IPS-NIHi11 (cell line): ENCODE data around the gene RPL22.

Source experiments
- DNase-seq: peaks from one replicate; pipeline ENCODE4 v3.0.0; 2012; ENCODE audit warnings: mixed read lengths, low spot score

RPL22 gene

DNA sequence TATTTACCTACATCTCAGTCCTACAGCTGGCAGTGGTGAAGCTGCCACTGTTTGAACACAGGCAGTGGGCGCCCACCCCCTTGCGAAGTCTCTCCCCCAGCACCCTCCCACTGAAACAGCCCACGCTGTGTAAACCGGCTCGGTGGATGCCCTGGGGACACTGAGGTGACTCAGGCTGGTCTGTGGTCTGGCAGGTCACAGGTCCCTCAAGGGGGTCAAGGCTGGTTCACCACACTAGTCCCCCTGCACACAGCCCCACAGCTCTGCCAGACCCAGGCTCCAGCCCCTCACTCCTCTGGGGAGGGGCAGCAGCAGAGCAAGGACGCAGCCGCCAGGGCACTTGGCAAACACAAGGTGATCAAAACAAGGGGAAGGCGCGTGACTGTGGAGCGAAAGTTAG lies 26.8 kb downstream of the RPL22 start:
- no peak for DNase-seq

DNA sequence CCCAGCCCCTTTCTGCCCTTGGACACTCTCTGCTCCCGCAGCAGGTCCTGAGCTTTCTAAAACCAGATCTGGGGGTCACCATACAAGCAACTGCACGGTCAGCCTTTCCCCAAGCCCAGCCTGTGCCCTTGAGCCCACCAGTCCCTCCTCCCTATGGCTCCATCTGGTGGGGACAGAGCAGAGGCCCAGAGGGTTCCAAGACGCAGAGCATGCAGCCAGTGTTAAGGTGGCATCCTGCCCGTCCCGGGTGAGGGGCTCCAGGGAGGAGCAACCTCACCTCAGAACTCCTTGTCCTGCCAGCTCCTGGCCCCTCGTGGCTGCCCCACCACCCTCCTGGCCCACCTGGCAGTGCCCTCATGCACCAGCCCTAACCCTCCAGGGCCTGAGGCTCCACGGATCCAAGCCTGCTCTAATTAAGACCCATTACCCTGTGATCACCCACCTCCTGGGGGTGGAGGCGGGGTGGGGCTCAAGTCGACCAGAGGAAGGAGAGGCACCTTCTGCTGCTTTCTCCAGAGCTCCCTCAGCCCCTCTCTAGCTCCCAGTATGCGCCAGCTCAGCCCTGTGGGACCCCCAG lies 27.8 kb downstream of the RPL22 start:
- DNase-seq = peak; percentile 79

GRCh38 chr1:6170742-6171201 lies 28.6 kb downstream of the RPL22 start:
- peak; percentile 31 for DNase-seq

GRCh38 chr1:6170116-6170741 lies 29.2 kb downstream of the RPL22 start:
- DNase-seq = no peak

DNA sequence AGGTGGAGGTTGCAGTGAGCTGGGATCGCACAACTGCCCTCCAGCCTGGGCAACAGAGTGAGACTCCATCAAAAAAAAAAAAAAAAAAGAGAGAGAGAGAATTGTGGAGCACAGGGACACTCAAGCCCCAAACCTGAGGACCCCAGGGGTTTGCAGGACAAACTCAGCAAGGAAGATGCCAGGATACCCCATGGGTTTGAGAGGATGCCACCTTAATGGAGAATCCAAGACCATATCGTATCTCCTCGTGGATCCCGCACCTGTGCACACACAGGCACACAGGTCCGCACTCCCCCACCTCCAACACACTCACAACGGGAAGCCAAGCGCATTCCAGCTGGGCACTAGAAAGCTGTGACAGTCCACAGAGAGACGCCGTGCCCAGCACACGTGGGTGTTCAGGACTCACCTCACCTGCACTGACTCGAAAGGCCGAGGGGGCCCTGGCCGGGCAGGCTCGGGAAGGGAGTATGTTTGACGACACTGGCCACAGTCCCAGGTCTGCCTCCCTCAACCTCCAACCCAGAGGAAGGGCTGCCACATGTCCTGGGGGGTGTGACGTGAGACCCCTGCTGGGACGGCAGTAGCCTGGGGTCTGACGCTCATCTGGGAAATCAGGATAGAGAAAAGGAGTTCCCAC lies 30.3 kb downstream of the RPL22 start:
- no peak for DNase-seq

DNA sequence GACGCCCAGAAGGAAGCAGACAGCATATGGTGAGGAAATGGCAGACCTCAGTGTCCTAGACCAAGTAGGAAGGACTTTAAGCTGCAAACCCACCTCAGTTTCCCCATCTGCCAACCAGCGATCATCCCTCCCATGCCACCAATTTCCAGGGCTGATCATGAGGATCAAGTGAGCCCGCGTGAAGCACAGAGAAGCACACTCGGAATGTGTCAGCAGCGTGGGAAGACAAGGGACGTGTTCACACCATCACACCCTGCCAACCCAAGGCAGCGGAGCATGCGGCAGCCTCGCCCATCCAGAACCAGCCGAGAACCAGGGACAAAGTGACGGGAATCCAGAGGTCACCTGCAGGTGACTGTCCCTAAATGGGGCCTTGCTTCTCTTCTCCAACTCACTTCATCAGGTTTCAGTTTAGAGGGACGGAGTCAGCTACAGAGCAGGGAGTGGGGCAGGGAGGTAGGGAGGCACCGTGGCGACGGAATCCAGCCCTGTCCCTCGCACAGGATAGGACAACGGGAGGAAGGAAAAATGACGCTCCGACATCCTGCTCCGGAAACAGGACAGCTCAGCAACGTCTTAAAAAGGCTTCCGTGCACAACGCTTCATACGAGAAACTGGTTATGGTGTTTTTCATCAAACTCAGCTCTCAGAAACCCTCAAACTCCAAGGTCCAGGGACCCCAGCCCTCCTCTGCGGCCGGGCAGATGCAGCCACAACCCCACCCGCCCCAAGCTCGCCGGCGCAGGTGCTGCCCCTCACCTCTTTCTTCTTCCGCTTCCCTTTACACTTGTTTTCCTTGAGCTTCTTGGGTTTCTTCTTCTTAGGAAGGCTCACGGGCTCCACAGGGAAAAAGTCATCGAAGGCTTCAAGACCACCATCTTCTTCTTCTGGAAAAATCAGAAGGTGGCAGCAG lies 31.7 kb downstream of the RPL22 start:
- no peak for DNase-seq

DNA sequence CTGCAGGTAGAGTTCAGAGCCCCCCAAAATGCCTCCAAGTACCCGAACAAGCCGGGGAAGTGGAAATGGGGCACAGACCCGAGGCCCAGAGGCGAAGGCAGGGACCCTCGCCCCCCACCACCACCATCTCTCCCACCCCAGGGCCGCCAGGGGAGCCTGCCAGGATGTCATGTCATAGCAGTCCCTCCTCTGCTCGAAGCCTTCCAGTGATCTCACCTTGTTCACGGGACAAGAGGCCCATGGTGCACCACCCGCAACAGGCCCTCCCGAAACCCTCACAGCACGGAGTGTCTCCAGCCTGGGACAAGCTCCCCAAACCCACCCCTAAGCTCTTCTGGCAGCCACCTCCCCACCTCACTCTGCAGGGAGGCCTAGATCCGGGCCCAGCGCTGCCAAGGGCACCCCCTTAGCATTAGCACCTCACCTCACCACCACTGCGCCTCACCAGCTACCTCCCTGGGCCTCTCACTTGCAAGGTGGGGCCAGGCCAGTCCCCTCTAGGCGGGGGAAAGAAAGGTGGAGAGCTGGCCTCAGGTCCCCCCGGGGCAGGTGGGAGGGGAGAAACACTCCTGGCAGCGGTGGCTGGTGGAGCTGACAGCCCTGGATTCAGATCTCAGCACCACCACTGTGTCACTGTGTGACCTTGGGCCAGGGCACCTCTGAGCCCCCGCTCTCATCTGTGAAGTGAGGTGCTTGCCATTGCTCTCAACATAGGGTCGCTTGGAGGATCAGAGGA lies 32.6 kb downstream of the RPL22 start:
- peak; percentile 26 for DNase-seq

GRCh38 chr1:6166221-6166620 lies 33.2 kb downstream of the RPL22 start:
- no peak for DNase-seq

GRCh38 chr1:6165441-6165985 lies 33.9 kb downstream of the RPL22 start:
- DNase-seq = peak; percentile 14

DNA sequence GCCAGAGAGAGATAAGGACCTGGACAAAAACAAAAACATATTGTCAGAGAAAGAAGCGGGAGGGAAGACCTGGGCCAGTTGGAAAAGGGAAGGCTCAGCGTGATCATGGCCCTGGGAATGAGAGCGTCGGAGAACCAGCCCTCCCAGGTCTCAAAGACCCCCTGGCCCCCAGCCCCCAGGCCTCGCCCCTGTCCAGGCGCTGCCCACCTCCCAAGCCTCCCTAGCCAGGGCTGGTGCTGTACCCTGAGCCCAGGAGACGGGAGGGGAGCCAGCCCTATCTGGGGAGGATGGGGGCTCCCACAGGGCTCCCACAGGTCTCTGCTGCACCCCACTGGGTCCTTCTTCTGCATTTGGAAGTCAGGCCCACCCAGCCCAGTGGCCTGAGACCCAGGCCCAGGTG lies 34.4 kb downstream of the RPL22 start:
- no peak for DNase-seq

- no peak for DNase-seq
Observed at GRCh38 chr1:6163973-6164617, 35.3 kb downstream of the RPL22 start.

- no peak for DNase-seq
Observed at GRCh38 chr1:6163191-6163972, 36.0 kb downstream of the RPL22 start.

DNA sequence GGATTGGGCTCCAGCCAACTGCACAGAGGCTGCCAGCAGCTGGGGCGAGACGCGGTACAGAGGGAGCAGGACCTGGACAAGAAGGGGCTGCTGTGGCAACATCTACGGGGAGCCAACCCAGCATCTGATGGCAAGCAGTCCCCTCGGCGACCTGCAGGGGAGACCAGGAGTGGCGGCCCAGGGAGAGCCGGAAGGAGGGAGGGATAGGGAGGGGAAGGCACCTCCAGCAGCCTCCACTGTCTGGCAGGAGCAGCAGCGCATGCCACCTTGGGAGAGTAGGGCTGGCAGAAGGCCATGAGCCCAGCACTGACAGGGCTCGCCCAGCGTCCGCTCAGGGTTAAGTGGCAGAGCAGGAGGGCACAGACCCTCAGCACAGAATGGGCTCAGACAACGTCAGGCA lies 36.6 kb downstream of the RPL22 start:
- DNase-seq = peak; percentile 79

- DNase-seq = no peak
Observed at GRCh38 chr1:6162341-6162740, 37.1 kb downstream of the RPL22 start.

DNA sequence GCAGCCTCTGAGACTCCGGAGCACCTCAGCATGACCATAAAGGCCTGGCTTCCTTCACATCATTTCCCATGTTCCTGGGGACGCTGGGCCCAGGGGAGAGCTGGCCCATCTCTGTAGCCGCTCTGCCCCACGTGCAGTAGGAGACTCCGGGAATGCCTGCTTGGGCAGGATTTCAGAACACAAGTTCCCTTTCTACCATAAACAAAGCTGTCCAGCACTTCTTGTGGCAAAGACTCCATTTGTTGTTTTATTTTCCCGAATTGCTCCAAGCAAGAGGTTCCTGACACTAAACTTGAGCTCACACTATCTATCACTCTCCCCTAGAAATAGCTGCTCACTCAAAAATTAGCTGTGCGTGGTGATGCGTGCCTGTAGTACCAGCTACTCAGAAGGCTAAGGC lies 41.2 kb downstream of the RPL22 start:
- no peak for DNase-seq

GRCh38 chr1:6157528-6158174 lies 41.7 kb downstream of the RPL22 start:
- DNase-seq = no peak

GRCh38 chr1:6157132-6157527 lies 42.3 kb downstream of the RPL22 start:
- no peak for DNase-seq

GRCh38 chr1:6154525-6155319 lies 44.7 kb downstream of the RPL22 start:
- no peak for DNase-seq

- DNase-seq = no peak
Observed at GRCh38 chr1:6152882-6153281, 46.5 kb downstream of the RPL22 start.
